MCF 10A (cell line): ENCODE measurements around the gene GPRC5B. TPM values are rescaled to one million over a fixed set of nuclear protein-coding genes. Genes with fewer than 3 reads are reported as not detected.

Experiments used
- BruUV-seq: library from RNA; stranded (reverse); fragments of 400-500 nt; replicated peaks from 2 replicates; lab custom pipeline; 2021; lab: Mats Ljungman, UMichigan
- CTCF ChIA-PET: fragments of 300-600 bp; sonication (Branson Sonifier 250); formaldehyde crosslinking; extraction: SDS; loops from one replicate; lab custom pipeline; 2021; ENCODE audit warnings: antibody characterized with exemption, inconsistent platforms; lab: Yijun Ruan, JAX
- POLR2A ChIA-PET: fragments of 300-600, 350-650 bp; sonication (Branson Sonifier 250); formaldehyde crosslinking; extraction: SDS; loops from one replicate; lab custom pipeline; 2020; ENCODE audit warnings: antibody characterized with exemption, inconsistent platforms; lab: Yijun Ruan, JAX
- DNase-seq: peaks from one replicate; pipeline ENCODE4 v3.0.0-alpha.2; 2018; ENCODE audit not compliant: unreplicated experiment
- H3K27ac Mint-ChIP-seq: one replicate; pipeline ENCODE4 v1.8.0; 2022; ENCODE audit warnings: mild to moderate bottlenecking, low read depth, mixed read lengths; ENCODE audit not compliant: unreplicated experiment
- H3K27me3 Mint-ChIP-seq: one replicate; pipeline ENCODE4 v1.8.0; 2022; ENCODE audit warnings: mixed read lengths; ENCODE audit not compliant: insufficient read depth, unreplicated experiment
- H3K36me3 Mint-ChIP-seq: one replicate; pipeline ENCODE4 v1.8.0; 2022; ENCODE audit warnings: mild to moderate bottlenecking, moderate library complexity, mixed read lengths; ENCODE audit not compliant: insufficient read depth, unreplicated experiment
- H3K4me1 Mint-ChIP-seq: one replicate; pipeline ENCODE4 v1.8.0; 2022; ENCODE audit warnings: mixed read lengths; ENCODE audit not compliant: insufficient read depth, unreplicated experiment
- H3K4me3 Mint-ChIP-seq: one replicate; pipeline ENCODE4 v1.8.0; 2022; ENCODE audit warnings: mild to moderate bottlenecking, moderate library complexity, mixed read lengths; ENCODE audit not compliant: unreplicated experiment
- H3K9me3 Mint-ChIP-seq: one replicate; pipeline ENCODE4 v1.8.0; 2022; ENCODE audit warnings: mixed read lengths; ENCODE audit not compliant: unreplicated experiment
- intact Hi-C: fragments of 100-400 bp; cut with micrococcal nuclease; formaldehyde crosslinking; loops from 2 replicates; pipeline ENCODE4 v1.14.1; 2022
- total RNA-seq: library from RNA; stranded (reverse); gene quantifications from 2 replicates; pipeline ENCODE4 v1.2.3, GENCODE V29; 2022
- TF ChIP-seq, protein P1 (sequence below): fragments of 200-600 bp; IDR thresholded peaks from one replicate; pipeline ENCODE4 v1.8.0; 2022; ENCODE audit warnings: antibody characterized with exemption, mild to moderate bottlenecking; ENCODE audit not compliant: unreplicated experiment

The GPRC5B gene
- total RNA-seq, 1 experiment from 2014 or later: not detected

DNA sequence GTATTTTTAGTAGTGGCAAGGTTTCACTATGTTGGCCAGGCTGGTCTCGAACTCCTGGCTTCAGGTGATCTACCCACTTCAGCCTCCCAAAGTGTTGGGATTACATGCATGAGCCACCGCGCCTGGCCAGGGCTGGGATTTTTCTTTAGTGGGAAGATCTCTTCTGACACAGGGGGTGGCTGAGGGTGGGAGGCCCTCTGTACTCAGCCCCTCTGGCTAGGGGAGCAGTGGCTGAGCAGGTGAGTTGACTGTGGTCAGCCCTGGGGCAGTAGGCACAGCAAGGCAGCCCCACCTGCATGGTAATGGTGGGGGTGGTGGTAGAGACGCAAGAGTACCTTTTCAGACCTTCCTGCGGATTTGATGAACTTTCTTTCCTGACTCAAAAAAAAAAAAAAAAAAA lies 12.3 kb upstream of the GPRC5B start:
- BruUV-seq: no TSS peak
- H3K27ac Mint-ChIP-seq: no peak overlapping the region
- ChIA-PET POLR2A (interaction anchor here (0.8 kb wide), 1 partner anchor 11 kb away, joined by 3 read pairs; no protein-coding TSS in a partner anchor), CTCF (interaction anchor here (0.6 to 21.9 kb wide), 5 partner anchors 10 to 952 kb away, joined by 3 to 537 read pairs (median 44); no protein-coding TSS in a partner anchor)
- no peaks in the 10 kb centered on the region for H3K4me1 Mint-ChIP-seq
- peaks cover 7% of the 10 kb centered on the region for H3K36me3 Mint-ChIP-seq
- H3K9me3 Mint-ChIP-seq: no peaks in the 10 kb centered on the region
- TF ChIP-seq, protein P1, sequence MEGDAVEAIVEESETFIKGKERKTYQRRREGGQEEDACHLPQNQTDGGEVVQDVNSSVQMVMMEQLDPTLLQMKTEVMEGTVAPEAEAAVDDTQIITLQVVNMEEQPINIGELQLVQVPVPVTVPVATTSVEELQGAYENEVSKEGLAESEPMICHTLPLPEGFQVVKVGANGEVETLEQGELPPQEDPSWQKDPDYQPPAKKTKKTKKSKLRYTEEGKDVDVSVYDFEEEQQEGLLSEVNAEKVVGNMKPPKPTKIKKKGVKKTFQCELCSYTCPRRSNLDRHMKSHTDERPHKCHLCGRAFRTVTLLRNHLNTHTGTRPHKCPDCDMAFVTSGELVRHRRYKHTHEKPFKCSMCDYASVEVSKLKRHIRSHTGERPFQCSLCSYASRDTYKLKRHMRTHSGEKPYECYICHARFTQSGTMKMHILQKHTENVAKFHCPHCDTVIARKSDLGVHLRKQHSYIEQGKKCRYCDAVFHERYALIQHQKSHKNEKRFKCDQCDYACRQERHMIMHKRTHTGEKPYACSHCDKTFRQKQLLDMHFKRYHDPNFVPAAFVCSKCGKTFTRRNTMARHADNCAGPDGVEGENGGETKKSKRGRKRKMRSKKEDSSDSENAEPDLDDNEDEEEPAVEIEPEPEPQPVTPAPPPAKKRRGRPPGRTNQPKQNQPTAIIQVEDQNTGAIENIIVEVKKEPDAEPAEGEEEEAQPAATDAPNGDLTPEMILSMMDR: no peak
- intact Hi-C loops: no loop called here
- H3K4me3 Mint-ChIP-seq: no peak overlapping the region
- no peak for DNase-seq
- no peaks in the 10 kb centered on the region for H3K27me3 Mint-ChIP-seq

DNA sequence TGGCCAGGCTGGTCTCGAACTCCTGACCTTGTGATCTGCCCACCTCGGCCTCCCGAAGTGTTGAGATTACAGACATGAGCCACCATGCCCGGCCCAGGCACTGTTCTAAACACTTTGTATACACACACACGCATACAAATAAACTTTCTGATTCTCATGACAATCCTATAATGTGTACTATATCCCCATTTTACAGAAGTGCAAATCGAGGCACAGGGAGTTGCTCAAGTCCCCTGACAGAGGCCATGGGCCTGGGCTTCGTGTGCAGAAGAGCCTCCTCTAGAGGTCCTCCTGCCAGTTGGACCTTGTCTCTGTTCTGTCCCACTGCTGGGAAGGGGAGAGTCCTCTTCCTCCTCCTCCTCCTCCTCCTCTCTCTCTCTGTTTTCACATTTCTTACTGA lies 9.9 kb upstream of the GPRC5B start:
- Mint-ChIP-seq H3K27ac (no peak overlapping the region), H3K36me3 (peaks cover 7% of the 10 kb centered on the region), H3K4me1 (no peaks in the 10 kb centered on the region), H3K4me3 (no peak overlapping the region), H3K9me3 (no peaks in the 10 kb centered on the region), H3K27me3 (no peaks in the 10 kb centered on the region)
- TF ChIP-seq, protein P1: no peak
- intact Hi-C loops: no loop called here
- BruUV-seq: no TSS peak
- DNase-seq: no peak
- ChIA-PET POLR2A (no interaction called here), CTCF (interaction anchor here (0.9 to 4.0 kb wide), 5 partner anchors 13 to 499 kb away, joined by 3 to 33 read pairs (median 6); no protein-coding TSS in a partner anchor)

DNA sequence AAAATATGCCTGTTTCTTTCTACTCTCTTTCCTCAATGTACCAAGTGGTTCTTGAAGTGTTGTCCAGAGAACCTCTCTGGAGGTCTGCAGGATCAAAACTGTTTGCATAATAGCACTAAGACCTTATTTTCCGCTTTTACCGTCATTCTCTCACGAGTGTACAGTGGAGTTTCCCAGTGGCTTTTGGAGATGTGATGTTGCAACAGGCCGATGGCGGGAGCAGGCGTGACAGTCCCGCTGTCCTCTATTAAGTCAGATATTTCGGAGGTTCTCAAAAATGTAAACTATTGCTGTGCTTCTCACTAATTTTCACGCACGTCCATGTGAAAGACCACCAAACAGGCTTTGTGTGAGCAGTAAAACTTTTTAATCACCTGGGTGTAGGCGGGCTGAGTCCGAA lies 8.3 kb upstream of the GPRC5B start:
- BruUV-seq: no TSS peak
- no peaks in the 10 kb centered on the region for H3K9me3 Mint-ChIP-seq
- H3K36me3 Mint-ChIP-seq: peaks cover 3% of the 10 kb centered on the region
- no peak for DNase-seq
- ChIA-PET CTCF (interaction anchor here (1.0 to 4.0 kb wide), 4 partner anchors 14 to 491 kb away, joined by 6 to 33 read pairs (median 10); no protein-coding TSS in a partner anchor), POLR2A (no interaction called here)
- intact Hi-C loops: no loop called here
- no peaks in the 10 kb centered on the region for H3K4me1 Mint-ChIP-seq
- H3K27ac Mint-ChIP-seq: no peak overlapping the region
- TF ChIP-seq, protein P1: no peak
- no peaks in the 10 kb centered on the region for H3K27me3 Mint-ChIP-seq
- no peak overlapping the region for H3K4me3 Mint-ChIP-seq

DNA sequence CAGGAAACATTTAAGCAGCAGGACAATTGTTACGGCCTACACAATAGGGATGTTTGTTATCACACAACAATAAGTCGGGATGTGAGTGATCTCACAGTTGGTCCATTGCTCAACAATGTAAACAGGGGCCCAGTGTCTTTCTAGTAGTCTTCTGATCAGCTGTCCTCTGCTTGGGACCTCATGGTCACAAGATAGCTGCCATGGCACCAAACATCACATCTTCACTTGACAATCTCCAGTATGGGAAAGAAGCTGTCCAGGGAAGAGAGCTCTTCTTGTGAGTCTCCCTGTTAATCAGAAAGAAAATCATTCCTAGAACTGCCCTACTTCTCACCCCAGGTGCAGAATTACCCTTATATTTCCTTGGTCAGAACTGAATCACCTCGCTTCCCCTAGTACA lies 6.3 kb upstream of the GPRC5B start:
- TF ChIP-seq, protein P1: no peak
- Mint-ChIP-seq H3K9me3 (no peaks in the 10 kb centered on the region), H3K4me1 (peaks cover 4% of the 10 kb centered on the region), H3K36me3 (no peaks in the 10 kb centered on the region), H3K27me3 (no peaks in the 10 kb centered on the region), H3K27ac (no peak overlapping the region), H3K4me3 (no peak overlapping the region)
- BruUV-seq: no TSS peak
- no peak for DNase-seq
- ChIA-PET POLR2A (interaction anchor here (0.7 kb wide), 1 partner anchor 430 kb away, joined by 4 read pairs; no protein-coding TSS in a partner anchor), CTCF (interaction anchor here (0.6 to 4.0 kb wide), 7 partner anchors 8 to 410 kb away, joined by 3 to 33 read pairs (median 6); no protein-coding TSS in a partner anchor)
- intact Hi-C loops: no loop called here
